ENCODE data around the gene C5orf47.

C5orf47 gene

DNA sequence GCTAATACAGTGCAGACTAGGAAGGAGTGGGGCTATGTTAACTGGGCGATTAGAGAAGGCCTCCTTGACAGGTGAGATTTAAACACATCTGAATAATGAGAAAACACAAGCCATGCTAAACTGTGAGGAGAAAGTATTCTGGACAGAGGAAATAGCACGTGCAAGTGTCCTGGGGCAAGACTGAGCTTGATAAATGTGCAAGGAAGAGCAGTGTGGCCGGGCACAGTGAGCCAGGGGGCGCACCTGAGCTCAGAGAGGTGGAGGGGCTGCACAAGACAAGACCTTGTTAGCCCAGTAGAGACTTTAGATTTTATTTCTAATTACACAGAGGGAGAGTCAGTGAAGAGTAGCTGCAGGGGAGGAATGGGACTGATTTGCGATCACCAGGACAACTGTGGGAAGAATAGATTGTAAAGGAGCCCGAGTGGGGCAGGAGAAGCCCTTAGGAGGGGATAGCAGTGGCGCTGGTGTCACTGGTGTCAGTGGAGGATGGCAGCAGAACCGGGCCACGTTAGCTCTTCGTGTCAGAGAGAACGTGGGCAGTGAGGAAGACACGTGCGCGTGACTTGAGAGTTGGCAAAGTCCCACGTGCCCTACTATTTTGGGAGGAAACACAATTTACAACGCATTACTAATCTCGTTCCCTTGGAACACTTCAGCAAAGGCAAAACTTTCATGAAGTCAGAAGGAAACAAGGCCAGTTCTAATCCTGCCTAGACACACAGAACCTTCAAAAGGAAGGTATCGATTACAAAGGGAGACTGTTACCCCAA, 17.9 kb upstream of the C5orf47 start:
- DNase-seq, result no peak

DNA sequence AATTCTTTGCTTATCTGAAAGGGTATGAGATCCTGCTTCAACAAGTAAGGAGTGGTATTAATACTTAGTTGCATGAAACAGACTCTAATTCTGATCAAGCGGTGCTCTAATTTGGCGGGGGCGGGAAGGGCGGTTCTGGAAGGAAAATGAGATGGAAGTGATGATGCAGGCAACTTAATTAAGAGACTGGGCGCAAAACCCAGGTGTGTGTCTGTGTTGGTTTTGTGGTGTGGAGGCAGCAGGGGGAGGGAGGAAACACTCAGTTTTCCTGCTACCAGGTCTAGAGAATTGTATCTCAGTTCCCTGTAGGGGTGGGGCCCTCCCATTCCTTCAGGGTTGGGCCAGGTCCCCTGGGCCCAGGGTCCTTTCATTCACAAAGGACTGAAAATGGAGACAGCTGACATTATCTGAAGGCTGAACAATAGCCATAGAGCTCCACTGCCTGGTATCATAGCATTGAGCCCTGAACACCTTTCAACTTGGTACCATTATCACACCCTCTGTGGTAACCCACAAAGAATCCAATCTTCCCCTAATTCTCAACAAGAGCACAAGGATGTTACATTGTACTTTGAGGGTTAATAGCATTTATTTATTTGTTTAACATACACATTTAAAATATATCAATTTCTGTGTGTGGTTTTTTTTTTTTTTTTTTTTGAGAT, 17.2 kb upstream of the C5orf47 start:
- no peak for DNase-seq

DNA sequence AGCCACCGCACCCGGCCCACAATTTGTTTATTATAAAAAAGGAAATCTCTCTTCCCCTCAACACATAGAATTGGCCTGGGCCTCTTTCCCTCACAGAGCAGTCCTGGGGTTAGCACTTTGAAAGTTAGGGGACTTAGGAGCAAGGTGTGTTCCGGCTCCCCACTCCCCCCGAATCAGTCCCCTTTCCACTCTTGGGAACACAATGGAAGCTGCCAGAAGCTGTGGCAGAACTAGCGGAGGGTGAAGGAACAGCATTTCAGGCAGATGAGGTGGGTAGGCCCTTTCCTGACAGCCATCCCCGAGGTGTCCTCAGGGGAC, 16.4 kb upstream of the C5orf47 start:
- no peak for DNase-seq

- peak; percentile 57 for DNase-seq
Measured at GRCh38 chr5:173972925-173973615, 15.9 kb upstream of the C5orf47 start.

DNA sequence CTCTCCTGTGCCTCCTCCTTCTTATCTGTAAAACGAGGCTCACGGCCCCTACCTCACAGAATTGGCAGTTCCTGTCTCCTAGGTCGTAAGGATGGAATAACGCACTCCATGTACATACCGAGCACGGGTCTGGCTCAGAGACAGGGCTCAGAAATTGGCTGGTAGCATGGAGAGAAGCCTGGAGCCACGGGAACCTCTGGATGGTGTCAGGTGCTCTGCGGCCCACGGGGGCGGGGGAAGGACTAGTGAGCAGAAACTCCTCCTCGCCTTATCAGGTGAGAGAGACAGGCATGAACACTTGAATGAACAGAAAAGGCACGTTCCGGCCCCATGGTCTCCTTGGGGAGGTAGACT, 15.4 kb upstream of the C5orf47 start:
- no peak for DNase-seq

DNA sequence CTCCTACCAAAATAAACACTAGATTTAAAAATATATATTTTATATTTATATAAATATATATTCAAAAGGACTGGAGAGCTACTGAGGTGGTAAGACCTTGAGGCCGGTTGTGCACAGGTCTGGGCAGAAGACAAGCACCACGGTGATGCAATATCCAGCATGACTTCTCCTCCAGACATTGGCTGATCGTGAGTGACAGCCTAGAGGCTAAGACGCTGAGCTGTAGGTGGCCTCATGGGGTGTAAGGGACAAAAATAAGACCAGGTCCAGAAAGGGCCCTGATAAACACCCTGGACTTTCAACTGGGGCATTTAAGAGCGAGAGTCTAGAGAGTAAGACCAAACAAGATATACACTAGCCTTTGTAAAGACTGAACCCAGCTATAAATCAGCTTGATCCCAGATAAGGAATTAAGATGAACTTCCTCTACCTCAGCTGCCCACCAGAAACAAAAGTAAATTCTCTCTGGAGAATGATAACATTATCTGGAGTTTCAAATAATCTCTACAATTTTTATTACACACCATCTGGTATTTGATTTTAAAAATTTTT, 14.2 kb upstream of the C5orf47 start:
- no peak for DNase-seq

DNA sequence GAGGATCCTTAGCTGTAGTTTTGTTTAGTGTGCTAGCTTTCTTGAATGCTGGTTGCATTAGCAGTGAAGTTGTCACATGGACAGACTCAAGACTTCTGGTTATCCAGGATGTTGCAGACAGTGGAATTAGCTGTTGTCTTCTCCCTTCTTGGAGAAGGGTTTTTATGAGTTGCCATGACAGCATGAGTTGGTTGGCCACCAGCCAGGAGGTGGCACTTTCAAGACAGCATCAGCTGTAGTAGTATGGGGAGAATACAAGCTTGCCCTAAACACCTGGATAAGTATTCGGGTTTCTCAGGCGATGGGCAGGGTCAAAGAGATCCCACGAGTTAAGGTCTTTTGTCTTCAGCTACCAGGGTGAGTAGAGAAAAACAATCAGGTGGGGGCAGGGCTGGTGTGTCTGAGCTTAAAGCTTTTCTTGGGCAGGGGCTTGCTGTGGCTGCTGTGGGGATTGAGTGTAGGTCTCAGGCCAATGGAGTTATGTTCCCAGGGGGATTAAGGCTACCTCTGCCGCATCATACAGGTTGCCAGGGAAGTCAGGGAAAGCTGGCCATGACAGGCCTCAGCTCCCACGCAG, 7.7 kb upstream of the C5orf47 start:
- DNase-seq, result no peak

GRCh38 chr5:173984218-173984617, 4.8 kb upstream of the C5orf47 start:
- no peak for DNase-seq

GRCh38 chr5:173989432-173990082, 587 bp downstream of the C5orf47 start:
- no peak for DNase-seq

DNA sequence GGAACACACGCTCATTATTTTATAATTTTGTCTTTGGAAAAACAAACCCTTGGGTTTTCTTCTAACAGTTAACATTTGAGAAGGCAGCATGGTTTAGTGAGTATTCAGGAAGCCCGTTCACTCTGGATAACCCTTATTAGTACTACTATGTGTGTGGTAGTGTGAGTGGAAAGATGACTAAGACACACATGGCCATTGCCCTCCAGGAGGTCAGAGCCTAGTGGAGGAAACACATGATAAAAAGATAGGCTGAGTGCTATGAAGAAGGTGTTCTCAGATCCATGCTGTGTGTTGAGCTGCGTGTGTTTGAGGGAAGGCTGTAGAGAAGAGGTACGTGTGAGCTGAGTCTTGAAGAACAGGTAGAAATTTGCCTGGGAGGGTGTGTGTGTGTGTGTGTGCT, 8.4 kb downstream of the C5orf47 start:
- DNase-seq, result no peak

- DNase-seq, result no peak
Measured at GRCh38 chr5:173998531-173998930, 9.6 kb downstream of the C5orf47 start.

GRCh38 chr5:174000076-174000475, 11.1 kb downstream of the C5orf47 start:
- no peak for DNase-seq

- no peak for DNase-seq
Measured at GRCh38 chr5:174003795-174004194, 14.8 kb downstream of the C5orf47 start.

DNA sequence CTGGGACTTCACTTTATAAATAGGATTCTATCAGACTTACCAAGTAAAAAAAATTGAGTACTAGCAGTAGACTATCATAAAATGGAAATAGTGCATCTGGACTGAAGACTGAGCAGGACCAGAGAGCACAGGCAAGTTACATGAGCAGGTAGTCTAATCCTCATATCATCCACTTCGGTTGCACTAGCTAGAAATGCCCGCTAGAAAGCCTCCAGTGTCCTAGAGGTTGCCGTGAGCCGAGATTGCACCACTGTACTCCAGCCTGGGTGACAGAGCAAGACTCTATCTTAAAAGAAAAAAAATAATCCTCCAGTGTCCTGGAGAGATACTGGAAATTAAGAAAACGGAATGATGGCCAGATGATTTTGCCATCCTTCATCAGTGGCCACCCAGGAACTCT, 20.0 kb downstream of the C5orf47 start:
- no peak for DNase-seq

DNA sequence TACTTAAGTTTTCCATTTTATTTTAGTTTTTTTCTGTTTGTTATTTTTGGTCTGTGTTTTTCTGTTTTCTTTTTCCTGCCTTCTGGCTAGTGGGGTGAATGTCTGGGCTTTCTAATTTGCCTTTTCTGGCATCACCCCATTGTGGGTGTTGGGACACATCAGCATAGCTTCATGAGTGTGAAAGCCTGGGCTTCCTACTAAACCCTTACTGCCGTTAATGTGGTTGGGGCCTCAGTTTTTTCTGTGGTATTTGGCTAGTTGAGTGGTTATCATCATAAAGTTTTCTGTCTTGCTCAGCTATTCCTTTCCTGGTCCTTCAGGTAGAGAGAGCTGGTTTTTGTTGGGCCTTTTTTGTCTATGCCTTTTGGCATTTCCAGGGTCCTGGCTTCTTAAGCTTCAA, 21.4 kb downstream of the C5orf47 start:
- DNase-seq, result no peak

DNA sequence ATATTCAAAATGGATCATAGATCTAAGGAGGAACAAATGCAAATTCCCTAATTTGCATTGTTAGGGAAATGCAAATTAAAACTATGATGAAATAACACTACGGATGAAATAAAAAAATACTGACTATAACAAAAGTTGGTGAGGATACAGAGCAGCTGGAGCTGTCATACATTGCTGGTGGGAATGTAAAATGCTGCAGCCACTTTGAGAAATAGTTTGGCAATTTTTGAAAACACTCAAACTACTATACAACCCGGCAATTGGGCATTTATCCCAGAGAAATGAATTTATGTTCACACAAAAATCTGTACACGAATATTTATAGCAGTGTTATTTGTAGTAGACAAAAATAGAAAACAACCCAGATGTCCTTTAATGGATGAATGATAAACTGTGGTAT, 22.5 kb downstream of the C5orf47 start:
- no peak for DNase-seq

GRCh38 chr5:174020069-174020927, 31.3 kb downstream of the C5orf47 start:
- DNase-seq, result peak; percentile 13

DNA sequence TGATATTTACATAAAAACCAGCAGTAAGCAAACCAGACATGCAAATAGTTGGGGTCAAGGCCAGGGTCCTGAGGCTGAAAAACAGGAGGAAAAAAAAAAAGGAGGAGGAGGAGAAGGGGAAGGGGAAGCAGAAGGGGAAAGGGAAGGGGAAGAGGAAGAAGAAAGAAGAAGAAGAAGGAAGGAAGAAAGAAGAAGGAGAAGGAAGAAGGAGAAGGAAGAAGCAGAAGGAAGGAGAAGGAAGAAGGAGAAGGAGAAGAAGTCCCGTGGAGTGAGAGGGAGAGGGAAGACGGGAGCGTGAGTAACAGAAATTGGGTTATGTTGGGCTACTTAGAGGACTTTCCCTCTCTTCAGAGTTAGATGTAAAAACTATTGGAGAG, 31.9 kb downstream of the C5orf47 start:
- DNase-seq, result no peak

- no peak for DNase-seq
Measured at GRCh38 chr5:174022384-174023095, 33.6 kb downstream of the C5orf47 start.

DNA sequence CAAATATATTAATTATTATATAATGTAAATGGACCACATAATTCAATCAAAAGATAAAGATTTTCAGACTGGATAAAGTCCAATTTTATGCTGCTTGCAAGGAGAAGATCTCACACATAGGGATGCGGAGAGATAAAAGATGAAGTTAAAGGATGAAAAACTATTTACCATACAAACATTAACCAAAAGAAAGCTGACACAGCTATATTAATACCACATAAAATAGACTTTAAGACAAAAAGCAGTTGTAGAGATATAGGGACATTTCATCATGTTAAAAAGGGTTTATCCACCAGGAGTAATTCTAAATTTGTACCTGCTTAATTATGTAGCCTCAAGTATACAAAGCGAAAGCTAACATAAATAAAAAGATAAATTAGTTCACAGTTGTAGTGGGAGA, 41.3 kb downstream of the C5orf47 start:
- DNase-seq, result no peak

- DNase-seq, result no peak
Measured at GRCh38 chr5:174044466-174045254, 55.7 kb downstream of the C5orf47 start.
